Measurements from ENCODE around the gene LRRC2. TPM values are rescaled to one million over a fixed set of nuclear protein-coding genes. Genes with fewer than 3 reads are reported as not detected.

Gene LRRC2
- total and polyA plus RNA-seq, 9 of the 15 experiments (the other 6 are each of a cell fraction or from before 2014, with no cell fraction given), result 0.01 to 0.04 (median 0.03) TPM; not detected in 5

GRCh38 chr3:46558184-46559043 is 7.7 kb downstream of the LRRC2 start (continued):
- no peak for TF ChIP-seq ATF3 (IDR thresholded peaks at IDR 0.05)
- TF ChIP-seq ATF3 (CRISPR knock-in tag; conservative IDR thresholded peaks at IDR 0.05), result no peak
- TF ChIP-seq MTF1 (CRISPR knock-in tag; IDR thresholded peaks at IDR 0.05; ENCODE audit: borderline replicate concordance), result no peak
- TF ChIP-seq ZNF764 (CRISPR knock-in tag; IDR thresholded peaks at IDR 0.05; ENCODE audit: low read depth), result peak; percentile 97
- TF ChIP-seq SP1 (CRISPR knock-in tag; IDR thresholded peaks at IDR 0.05), result peak; percentile 56; the same call in 1 of the 2 replicates
- TF ChIP-seq CC2D1A (IDR thresholded peaks at IDR 0.05), result peak; percentile 97
- TF ChIP-seq ATF7 (IDR thresholded peaks at IDR 0.05), result peak; percentile 51; the same call in 1 of the 2 replicates
- TF ChIP-seq MTA1 (IDR thresholded peaks at IDR 0.05; ENCODE audit: borderline replicate concordance), result 0 out of 2 replicates have a peak, but pooled peaks have one; percentile 24
- TF ChIP-seq MCM5 (IDR thresholded peaks at IDR 0.05; ENCODE audit: low read depth), result no peak
- no peak for TF ChIP-seq ZNF445 (CRISPR knock-in tag; IDR thresholded peaks at IDR 0.05; ENCODE audit: low read depth)
- no peak for TF ChIP-seq WHSC1 (IDR thresholded peaks at IDR 0.05; ENCODE audit: low read length)
- TF ChIP-seq FOXP1 (CRISPR knock-in tag; IDR thresholded peaks at IDR 0.05), result no peak
- no peak for TF ChIP-seq STAT5B (CRISPR knock-in tag; IDR thresholded peaks at IDR 0.05)
- no peak for TF ChIP-seq BCOR (IDR thresholded peaks at IDR 0.05)
- TF ChIP-seq HNRNPH1 (optimal IDR thresholded peaks at IDR 0.05; ENCODE audit: low read depth, low read length), result no peak
- peak; percentile 57; the same call in 1 of the 2 replicates for TF ChIP-seq MYNN (IDR thresholded peaks at IDR 0.05)
- TF ChIP-seq MYNN (CRISPR knock-in tag; IDR thresholded peaks at IDR 0.05), result no peak
- 0 out of 4 replicates have a peak, but pooled peaks of 1 of the 2 experiments have one; percentile 36 for TF ChIP-seq TBL1XR1 (IDR thresholded peaks at IDR 0.05; ENCODE audit: low read length in 2 of 2)
- TF ChIP-seq CBX2 (IDR thresholded peaks at IDR 0.05; ENCODE audit: insufficient read depth, low read length, poor library complexity, severe bottlenecking), result no peak
- TF ChIP-seq, protein P1, sequence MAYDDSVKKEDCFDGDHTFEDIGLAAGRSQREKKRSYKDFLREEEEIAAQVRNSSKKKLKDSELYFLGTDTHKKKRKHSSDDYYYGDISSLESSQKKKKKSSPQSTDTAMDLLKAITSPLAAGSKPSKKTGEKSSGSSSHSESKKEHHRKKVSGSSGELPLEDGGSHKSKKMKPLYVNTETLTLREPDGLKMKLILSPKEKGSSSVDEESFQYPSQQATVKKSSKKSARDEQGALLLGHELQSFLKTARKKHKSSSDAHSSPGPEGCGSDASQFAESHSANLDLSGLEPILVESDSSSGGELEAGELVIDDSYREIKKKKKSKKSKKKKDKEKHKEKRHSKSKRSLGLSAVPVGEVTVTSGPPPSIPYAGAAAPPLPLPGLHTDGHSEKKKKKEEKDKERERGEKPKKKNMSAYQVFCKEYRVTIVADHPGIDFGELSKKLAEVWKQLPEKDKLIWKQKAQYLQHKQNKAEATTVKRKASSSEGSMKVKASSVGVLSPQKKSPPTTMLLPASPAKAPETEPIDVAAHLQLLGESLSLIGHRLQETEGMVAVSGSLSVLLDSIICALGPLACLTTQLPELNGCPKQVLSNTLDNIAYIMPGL (CRISPR knock-in tag; IDR thresholded peaks at IDR 0.05), result 0 out of 2 replicates have a peak, but pooled peaks have one; percentile 36
- TF ChIP-seq, protein P2, sequence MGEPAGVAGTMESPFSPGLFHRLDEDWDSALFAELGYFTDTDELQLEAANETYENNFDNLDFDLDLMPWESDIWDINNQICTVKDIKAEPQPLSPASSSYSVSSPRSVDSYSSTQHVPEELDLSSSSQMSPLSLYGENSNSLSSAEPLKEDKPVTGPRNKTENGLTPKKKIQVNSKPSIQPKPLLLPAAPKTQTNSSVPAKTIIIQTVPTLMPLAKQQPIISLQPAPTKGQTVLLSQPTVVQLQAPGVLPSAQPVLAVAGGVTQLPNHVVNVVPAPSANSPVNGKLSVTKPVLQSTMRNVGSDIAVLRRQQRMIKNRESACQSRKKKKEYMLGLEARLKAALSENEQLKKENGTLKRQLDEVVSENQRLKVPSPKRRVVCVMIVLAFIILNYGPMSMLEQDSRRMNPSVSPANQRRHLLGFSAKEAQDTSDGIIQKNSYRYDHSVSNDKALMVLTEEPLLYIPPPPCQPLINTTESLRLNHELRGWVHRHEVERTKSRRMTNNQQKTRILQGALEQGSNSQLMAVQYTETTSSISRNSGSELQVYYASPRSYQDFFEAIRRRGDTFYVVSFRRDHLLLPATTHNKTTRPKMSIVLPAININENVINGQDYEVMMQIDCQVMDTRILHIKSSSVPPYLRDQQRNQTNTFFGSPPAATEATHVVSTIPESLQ (CRISPR knock-in tag; IDR thresholded peaks at IDR 0.05), result no peak
- no peak for TF ChIP-seq GATAD2A (IDR thresholded peaks at IDR 0.05)
- TF ChIP-seq CHD1 (IDR thresholded peaks at IDR 0.05; ENCODE audit: low read length), result no peak
- TF ChIP-seq RB1 (IDR thresholded peaks at IDR 0.05; ENCODE audit: low read depth), result peak; percentile 70
- no peak for TF ChIP-seq PTTG1 (tag; IDR thresholded peaks at IDR 0.05; ENCODE audit: low read depth)
- no peak for TF ChIP-seq ZNF224 (CRISPR knock-in tag; IDR thresholded peaks at IDR 0.05)
